Spleen (tissue), 11 donors: ENCODE results near the gene THOC6. TPM values are rescaled to one million over a fixed set of nuclear protein-coding genes. Genes with fewer than 3 reads are reported as not detected.

Source experiments
- DNase-seq: peaks from one replicate; pipeline ENCODE4 v3.0.0-alpha.2; 2020
- H3K27ac ChIP-seq, 8 donors: fragments of 200-600 bp; sonication (generic) in 7 of 8; 1 replicate in 4 of 8; 2 replicates in 4 of 8; pipeline versions ENCODE4 v1.5.0 to v1.8.0; 2016 to 2021; ENCODE audit warnings: inconsistent platforms in 4 of 8, mild to moderate bottlenecking in 4 of 8, moderate library complexity in 1 of 8
- H3K27me3 ChIP-seq, 7 donors: fragments of 200-600 bp; sonication (generic) in 6 of 7; replicated peaks in 1 of 7; 1 replicate in 4 of 7; 2 replicates in 3 of 7; pipeline versions ENCODE4 v1.5.0 to v1.8.0; 2016 to 2021; ENCODE audit warnings: inconsistent platforms in 3 of 7, mild to moderate bottlenecking in 1 of 7
- H3K36me3 ChIP-seq, 6 donors: fragments of 200-600 bp; sonication (generic) in 5 of 6; 1 replicate in 4 of 6; 2 replicates in 2 of 6; pipeline versions ENCODE4 v1.5.0 to v1.8.0; 2016 to 2021; ENCODE audit warnings: inconsistent platforms in 2 of 6
- H3K4me1 ChIP-seq, 6 donors: fragments of 200-600 bp; sonication (generic) in 5 of 6; 1 replicate in 3 of 6; 2 replicates in 3 of 6; pipeline versions ENCODE4 v1.5.0 to v1.8.0; 2016 to 2021; ENCODE audit warnings: inconsistent platforms in 3 of 6
- H3K4me3 ChIP-seq, 8 donors: fragments of 200-600 bp; sonication (generic) in 7 of 8; 1 replicate in 4 of 8; 2 replicates in 4 of 8; pipeline versions ENCODE4 v1.5.0 to v1.8.0; 2016 to 2021; ENCODE audit warnings: inconsistent platforms in 4 of 8, mild to moderate bottlenecking in 4 of 8, moderate library complexity in 2 of 8
- H3K9me3 ChIP-seq, 8 donors: fragments of 200-600 bp; sonication (generic) in 7 of 8; 1 replicate in 4 of 8; 2 replicates in 4 of 8; pipeline versions ENCODE4 v1.5.0 to v1.8.0; 2016 to 2021; ENCODE audit warnings: inconsistent platforms in 4 of 8
- POLR2A ChIP-seq, 3 donors: fragments of 450-650 bp; IDR thresholded peaks; one replicate each; pipeline ENCODE4 v1.5.1; 2017; ENCODE audit warnings: antibody characterized with exemption in 3 of 3, mild to moderate bottlenecking in 1 of 3
- POLR2AphosphoS5 ChIP-seq, 3 donors: sonication (generic); formaldehyde crosslinking; IDR thresholded peaks; one replicate each; pipeline ENCODE4 v1.5.1; 2017; ENCODE audit warnings: antibody characterized with exemption in 3 of 3
- WGBS, 5 donors: extraction: QIAGEN DNeasy Blood & Tissue Kit in 3 of 5; methylation state at CpG; one replicate each; pipeline versions ENCODE4 v1.1.5 to v1.1.7; 2013 to 2018; 5-methylcytosine and 5-hydroxymethylcytosine counted together
- intact Hi-C: fragments of 100-400 bp; cut with DNase I; formaldehyde crosslinking; loops from one replicate; pipeline ENCODE4 v1.15.0; 2023; ENCODE audit warnings: low total_unique reads
- polyA plus RNA-seq, 3 donors: library from polyadenylated mRNA; stranded (reverse); fragments of 200-250 nt; gene quantifications; one replicate each; pipeline ENCODE4 v1.2.1, GENCODE V29; 2013
- total RNA-seq, 7 donors: library from RNA; depleted of rRNA in 3 of 7; stranded (reverse); fragments of >200 nt in 3 of 7; fragmentation: NEBNext Ultra II Directional in 4 of 7; extraction: Animal tissue kit (Norgen Biotek cat#: 25700) in 4 of 7; gene quantifications; one replicate each; pipeline versions ENCODE4 v1.1.0 to v1.2.1, GENCODE V29; 2016 to 2021
- TF ChIP-seq, protein P1 (sequence below), 11 experiments: fragments of 200-600 bp in 7 of 11; fragments of 450-650 bp in 4 of 11; sonication (generic) in 4 of 11; IDR thresholded peaks in 8 of 11; conservative IDR thresholded peaks in 3 of 11; 1 replicate in 7 of 11; 2 replicates in 4 of 11; pipeline versions ENCODE4 v1.4.0 to v1.8.0; 2016 to 2021; ENCODE audit warnings: antibody characterized with exemption in 11 of 11, inconsistent platforms in 4 of 11, mild to moderate bottlenecking in 1 of 11
- donor health status: healthy with polysubstance abuse.
- donor health status: DM: no; HTN: no; CAD: no; lungs with moderate emphysema.
- donor health status: DM: no; HTN: no; CAD: no.
- donor health status: Bipolar disorder and iron deficiency.
- donor health status: healthy.
- donor health status: DM: no; HTN: no; CAD: no.
- donor health status: DM: yes; HTN: yes; CAD: no.

Gene THOC6
- total and polyA plus RNA-seq, 10 donors, result 19.3 to 57.2 (median 28.2) TPM

DNA sequence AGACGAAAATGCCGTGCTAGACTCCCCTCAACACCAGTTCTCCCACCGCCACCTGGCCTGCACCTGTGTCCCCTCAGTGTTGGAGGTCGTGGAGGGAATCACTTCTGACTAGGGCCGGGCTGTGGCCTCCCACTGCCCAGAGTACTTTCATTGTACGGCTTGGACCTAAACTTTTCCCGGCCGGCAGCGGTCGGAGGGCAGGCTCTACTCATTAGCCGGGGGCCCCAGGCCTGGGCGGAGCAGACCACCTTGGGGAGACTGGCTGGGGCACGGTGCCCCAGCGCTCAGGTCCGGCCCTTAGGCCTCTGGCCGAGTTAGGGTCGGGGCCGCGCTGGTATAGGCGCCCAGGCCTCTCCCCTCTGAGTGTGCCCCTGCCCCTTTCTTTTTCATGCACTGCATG lies 6.5 kb upstream of the THOC6 start:
- no peak overlapping the region for H3K27ac ChIP-seq
- H3K9me3 ChIP-seq, result no peaks in the 10 kb centered on the region
- no peak for DNase-seq
- peaks cover 0 to 69% (median 32%) of the 10 kb centered on the region in 7 donors for H3K27me3 ChIP-seq
- WGBS, 5 donors, result 60 to 87% (median 77%) methylated on average over 8 to 20 of the region's 20 CpGs
- intact Hi-C loops, result no loop called here
- peaks cover 23 to 55% (median 43%) of the 10 kb centered on the region in 6 donors for H3K4me1 ChIP-seq
- TF ChIP-seq POLR2A (IDR thresholded peaks at IDR 0.05) (no peak), POLR2AphosphoS5 (IDR thresholded peaks at IDR 0.05) (no peak)
- TF ChIP-seq, protein P1, sequence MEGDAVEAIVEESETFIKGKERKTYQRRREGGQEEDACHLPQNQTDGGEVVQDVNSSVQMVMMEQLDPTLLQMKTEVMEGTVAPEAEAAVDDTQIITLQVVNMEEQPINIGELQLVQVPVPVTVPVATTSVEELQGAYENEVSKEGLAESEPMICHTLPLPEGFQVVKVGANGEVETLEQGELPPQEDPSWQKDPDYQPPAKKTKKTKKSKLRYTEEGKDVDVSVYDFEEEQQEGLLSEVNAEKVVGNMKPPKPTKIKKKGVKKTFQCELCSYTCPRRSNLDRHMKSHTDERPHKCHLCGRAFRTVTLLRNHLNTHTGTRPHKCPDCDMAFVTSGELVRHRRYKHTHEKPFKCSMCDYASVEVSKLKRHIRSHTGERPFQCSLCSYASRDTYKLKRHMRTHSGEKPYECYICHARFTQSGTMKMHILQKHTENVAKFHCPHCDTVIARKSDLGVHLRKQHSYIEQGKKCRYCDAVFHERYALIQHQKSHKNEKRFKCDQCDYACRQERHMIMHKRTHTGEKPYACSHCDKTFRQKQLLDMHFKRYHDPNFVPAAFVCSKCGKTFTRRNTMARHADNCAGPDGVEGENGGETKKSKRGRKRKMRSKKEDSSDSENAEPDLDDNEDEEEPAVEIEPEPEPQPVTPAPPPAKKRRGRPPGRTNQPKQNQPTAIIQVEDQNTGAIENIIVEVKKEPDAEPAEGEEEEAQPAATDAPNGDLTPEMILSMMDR (IDR thresholded peaks at IDR 0.05 in 8 of 11, conservative IDR thresholded peaks at IDR 0.05 in 3 of 11), result no peak
- no peak overlapping the region for H3K4me3 ChIP-seq
- H3K36me3 ChIP-seq, result no peaks in the 10 kb centered on the region

DNA sequence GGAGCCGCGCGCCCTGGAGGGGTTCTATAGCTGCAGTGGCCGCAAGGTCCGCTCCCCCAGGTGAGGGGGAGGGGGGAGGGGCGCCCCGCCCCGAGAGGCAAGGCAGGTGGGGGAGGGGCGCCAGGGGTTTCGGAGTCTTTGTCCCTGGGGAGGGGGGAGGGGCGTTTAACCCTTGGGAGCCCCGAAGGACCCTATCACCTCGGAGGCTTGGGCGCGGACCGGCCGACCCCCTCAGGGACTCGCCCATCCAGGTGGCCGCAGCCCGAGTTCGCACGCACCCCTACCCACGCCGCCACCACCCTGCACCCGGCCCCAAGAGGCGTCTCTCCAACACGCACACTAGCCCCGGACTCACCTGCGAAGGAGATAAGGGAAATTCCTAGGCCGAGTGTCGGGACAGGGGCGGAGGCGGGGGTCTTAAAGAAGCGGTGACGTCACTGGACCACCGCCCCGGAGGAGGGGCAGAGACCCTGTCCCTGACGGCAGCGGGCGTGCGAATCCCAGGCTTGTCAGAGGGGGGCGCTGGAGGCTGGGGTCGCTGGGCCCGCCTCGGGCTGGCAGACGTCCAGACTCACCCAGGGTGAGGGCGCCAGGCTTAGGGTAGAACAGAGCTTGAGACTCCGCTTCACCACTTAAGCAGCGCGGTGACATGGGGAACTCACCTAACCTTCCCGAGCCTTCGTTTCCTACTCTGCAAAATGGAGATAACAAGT lies 5.9 kb upstream of the THOC6 start, which contains the start of gene CLDN6:
TSS of gene CLDN6 (minus strand) at position 390 of the 713 bp plus-strand sequence. CDS start 2,162 bp downstream, outside the sequence.
- Histone ChIP-seq H3K4me3 (no peak within 1 kb of the TSS), H3K27me3 (peaks cover 0 to 63% (median 30%) of the 10 kb centered on the region in 7 donors), H3K4me1 (peaks cover 28 to 56% (median 49%) of the 10 kb centered on the region in 6 donors), H3K27ac (no peak within 1 kb of the TSS), H3K9me3 (no peaks in the 10 kb centered on the region), H3K36me3 (no peaks in the 10 kb centered on the region)
- no peak for TF ChIP-seq POLR2A (IDR thresholded peaks at IDR 0.05)
- TF ChIP-seq POLR2AphosphoS5 (IDR thresholded peaks at IDR 0.05), result peak in 1 of 3 donors; percentile 27
- TF ChIP-seq, protein P1 (IDR thresholded peaks at IDR 0.05 in 8 of 11, conservative IDR thresholded peaks at IDR 0.05 in 3 of 11), result peak in 2 of 11 experiments; percentile 4 to 17
- no peak for DNase-seq
- intact Hi-C loops, result no loop called here
- 9 to 16% (median 15%) methylated on average over 9 to 52 of the region's 52 CpGs for WGBS, 5 donors

DNA sequence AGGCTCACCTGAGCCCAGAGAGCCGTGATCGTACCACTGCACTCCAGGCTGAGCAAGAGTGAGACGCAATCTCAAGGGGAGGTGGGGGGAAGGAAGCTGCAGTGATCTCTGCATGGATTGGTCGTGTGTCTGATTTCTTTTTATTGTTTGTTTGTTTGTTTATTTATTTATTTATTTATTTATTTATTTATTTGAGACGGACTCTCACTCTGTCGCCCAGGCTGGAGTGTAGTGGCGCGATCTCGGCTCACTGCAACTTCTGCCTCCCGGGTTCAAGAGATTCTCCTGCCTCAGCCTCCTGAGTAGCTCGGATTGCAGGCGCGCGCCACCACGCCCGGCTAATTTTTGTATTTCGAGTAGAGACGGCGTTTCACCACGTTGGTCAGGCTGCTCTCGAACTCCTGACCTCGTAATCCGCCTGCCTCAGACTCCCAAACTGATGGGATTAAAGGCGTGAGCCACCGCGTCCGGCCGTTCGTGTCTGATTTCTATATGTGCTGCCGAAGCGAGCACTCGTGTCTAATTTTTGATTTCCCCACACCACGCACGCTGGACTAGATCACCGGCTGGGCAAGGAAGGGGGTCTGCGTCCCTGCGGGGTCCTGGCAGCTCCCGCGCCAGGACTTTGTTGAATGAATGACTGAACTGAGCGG lies 4.1 kb upstream of the THOC6 start:
- H3K9me3 ChIP-seq, result no peaks in the 10 kb centered on the region
- H3K27ac ChIP-seq, result peak overlapping the region in 5 of 8 donors; percentile 82 to 95 (median 94)
- 29 to 53% (median 32%) methylated on average over 28 to 40 of the region's 40 CpGs for WGBS, 5 donors
- H3K4me3 ChIP-seq, result peak overlapping the region in 7 of 8 donors; percentile 56 to 86 (median 59)
- H3K27me3 ChIP-seq, result peaks cover 0 to 45% (median 17%) of the 10 kb centered on the region in 7 donors
- H3K4me1 ChIP-seq, result peaks cover 41 to 72% (median 64%) of the 10 kb centered on the region in 6 donors
- no peak for DNase-seq
- H3K36me3 ChIP-seq, result no peaks in the 10 kb centered on the region
- TF ChIP-seq, protein P1 (IDR thresholded peaks at IDR 0.05 in 8 of 11, conservative IDR thresholded peaks at IDR 0.05 in 3 of 11), result no peak
- TF ChIP-seq POLR2AphosphoS5 (IDR thresholded peaks at IDR 0.05) (no peak), POLR2A (IDR thresholded peaks at IDR 0.05) (no peak)
- intact Hi-C loops, result no loop called here

DNA sequence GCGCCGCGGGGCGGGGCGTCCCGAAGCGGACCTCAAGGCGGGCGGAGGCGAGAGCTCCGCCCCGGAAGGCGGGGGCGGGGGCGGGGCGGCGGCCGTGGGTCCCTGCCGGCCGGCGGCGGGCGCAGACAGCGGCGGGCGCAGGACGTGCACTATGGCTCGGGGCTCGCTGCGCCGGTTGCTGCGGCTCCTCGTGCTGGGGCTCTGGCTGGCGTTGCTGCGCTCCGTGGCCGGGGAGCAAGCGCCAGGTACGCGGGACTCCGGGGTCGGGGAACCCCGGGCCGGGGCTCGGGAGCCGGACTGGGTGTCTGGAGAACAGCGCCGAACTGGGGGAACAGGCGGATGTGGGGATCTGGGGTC lies 3.6 kb upstream of the THOC6 start, which contains the start of gene TNFRSF12A:
TSS of gene TNFRSF12A (plus strand) at position 122 of the 357 bp plus-strand sequence. CDS start at position 152, 30 bp downstream.
- H3K4me3 ChIP-seq, result peak within 1 kb of the TSS; percentile 47 to 86 (median 58)

More for the DNA sequence above, 3.6 kb upstream of the THOC6 start, which contains the start of gene TNFRSF12A:
- TF ChIP-seq POLR2A (IDR thresholded peaks at IDR 0.05) (no peak), POLR2AphosphoS5 (IDR thresholded peaks at IDR 0.05) (peak; percentile 71 to 78 (median 76))
- TF ChIP-seq, protein P1 (IDR thresholded peaks at IDR 0.05 in 8 of 11, conservative IDR thresholded peaks at IDR 0.05 in 3 of 11), result peak in 4 of 11 experiments; percentile 6 to 39 (median 28)
- Histone ChIP-seq H3K36me3 (peaks cover 0 to under 1% (median 0%) of the 10 kb centered on the region in 6 donors), H3K9me3 (no peaks in the 10 kb centered on the region), H3K4me1 (peaks cover 41 to 77% (median 69%) of the 10 kb centered on the region in 6 donors), H3K27ac (peak within 1 kb of the TSS; percentile 64 to 95 (median 94)), H3K27me3 (peaks cover 0 to 40% (median 17%) of the 10 kb centered on the region in 7 donors)
- intact Hi-C loops, result no loop called here
- DNase-seq, result peak; percentile 94
- 0 to 1% (median 0%) methylated on average over 10 to 49 of the region's 49 CpGs for WGBS, 5 donors
